OCI-LY1 (cell line): ENCODE data around the gene MNAT1.

Experiments
- EZH2 ChIP-seq: fragments of 200-600 bp; sonication (generic), shearing (Covaris generic); IDR thresholded peaks from 2 replicates; pipeline ENCODE4 v1.8.0; 2017; ENCODE audit warnings: borderline replicate concordance, mixed run types, mild to moderate bottlenecking, antibody characterized with exemption, low read length, moderate library complexity, mixed read lengths
- TF ChIP-seq, protein P1 (sequence below): fragments of 200-600 bp; sonication (generic), shearing (Covaris generic); IDR thresholded peaks from 2 replicates; pipeline ENCODE4 v1.5.1; 2017; ENCODE audit warnings: mild to moderate bottlenecking, antibody characterized with exemption, low read length, moderate library complexity, mixed read lengths

DNA sequence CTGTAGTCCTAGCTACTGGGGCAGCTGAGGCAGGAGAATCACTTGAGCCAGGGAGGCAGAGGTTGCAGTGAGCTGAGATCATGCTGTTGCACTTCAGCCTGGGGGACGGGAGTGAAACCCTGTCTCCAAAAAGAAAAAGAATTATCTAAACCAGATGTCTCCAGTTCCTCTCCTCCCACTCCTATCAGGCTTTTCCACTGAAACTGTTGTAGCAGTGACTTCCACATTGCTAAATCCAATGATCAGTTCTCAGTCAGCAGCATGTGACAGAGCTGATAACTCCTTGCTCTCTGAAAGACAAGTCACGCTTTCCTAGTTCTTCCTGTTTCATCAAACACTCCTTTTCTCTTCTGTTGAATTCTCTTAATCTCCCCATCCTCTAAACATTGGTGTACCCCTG lies 255.0 kb downstream of the MNAT1 start:
- TF ChIP-seq, protein P1, sequence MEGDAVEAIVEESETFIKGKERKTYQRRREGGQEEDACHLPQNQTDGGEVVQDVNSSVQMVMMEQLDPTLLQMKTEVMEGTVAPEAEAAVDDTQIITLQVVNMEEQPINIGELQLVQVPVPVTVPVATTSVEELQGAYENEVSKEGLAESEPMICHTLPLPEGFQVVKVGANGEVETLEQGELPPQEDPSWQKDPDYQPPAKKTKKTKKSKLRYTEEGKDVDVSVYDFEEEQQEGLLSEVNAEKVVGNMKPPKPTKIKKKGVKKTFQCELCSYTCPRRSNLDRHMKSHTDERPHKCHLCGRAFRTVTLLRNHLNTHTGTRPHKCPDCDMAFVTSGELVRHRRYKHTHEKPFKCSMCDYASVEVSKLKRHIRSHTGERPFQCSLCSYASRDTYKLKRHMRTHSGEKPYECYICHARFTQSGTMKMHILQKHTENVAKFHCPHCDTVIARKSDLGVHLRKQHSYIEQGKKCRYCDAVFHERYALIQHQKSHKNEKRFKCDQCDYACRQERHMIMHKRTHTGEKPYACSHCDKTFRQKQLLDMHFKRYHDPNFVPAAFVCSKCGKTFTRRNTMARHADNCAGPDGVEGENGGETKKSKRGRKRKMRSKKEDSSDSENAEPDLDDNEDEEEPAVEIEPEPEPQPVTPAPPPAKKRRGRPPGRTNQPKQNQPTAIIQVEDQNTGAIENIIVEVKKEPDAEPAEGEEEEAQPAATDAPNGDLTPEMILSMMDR, result no peak
- no peak for TF ChIP-seq EZH2
